ENCODE results near the gene U2SURP.

- TF ChIP-seq CTCF (IDR thresholded peaks at IDR 0.05; ENCODE audit: extremely low read depth in 1 of 2, insufficient read depth in 1 of 2, low read depth in 1 of 2, low read length in 2 of 2) (no peak), POLR2A (IDR thresholded peaks at IDR 0.05; ENCODE audit: low read depth, low read length) (no peak), EZH2 (IDR thresholded peaks at IDR 0.05; ENCODE audit: borderline replicate concordance, low read depth, low read length, severe bottlenecking) (no peak), MAX (IDR thresholded peaks at IDR 0.05; ENCODE audit: insufficient read depth, insufficient read length) (no peak), GATA2 (IDR thresholded peaks at IDR 0.05; ENCODE audit: insufficient read depth, insufficient read length, low read depth, low read length) (no peak)
Observed at GRCh38 chr3:143035466-143036211, 34.3 kb downstream of the U2SURP start.
